SK-N-SH treated with all-trans-retinoic acid at 6 μM for 48 hours (cell line): ENCODE data around the gene DOCK1.
A peak's percentile ranks its signal among the peaks of the same experiment; 100 is the strongest.

Experiments used
- ATAC-seq: fragments of 200-7000 bp; cut with Tn5 transposase; 3 replicates; pipeline ENCODE4 v1.9.1; 2020; ENCODE audit warnings: mild to moderate bottlenecking, moderate library complexity
- BACH2 ChIP-seq: fragments of 250-450 bp; sonication (Bioruptor Pico); IDR thresholded peaks from 2 replicates; pipeline ENCODE4 v1.9.0; 2021; ENCODE audit warnings: mild to moderate bottlenecking, borderline replicate concordance
- CREB5 ChIP-seq: fragments of 250-450 bp; sonication (Bioruptor Pico); IDR thresholded peaks from 2 replicates; pipeline ENCODE4 v1.5.1; 2020; ENCODE audit warnings: low read depth, mild to moderate bottlenecking, moderate library complexity
- CSDC2 ChIP-seq: fragments of 250-450 bp; sonication (Bioruptor Pico); IDR thresholded peaks from 2 replicates; pipeline ENCODE4 v1.5.0; 2020; ENCODE audit warnings: mild to moderate bottlenecking, moderate library complexity
- GLIS3 ChIP-seq: fragments of 250-450 bp; sonication (Bioruptor Pico); IDR thresholded peaks from 2 replicates; pipeline ENCODE4 v1.5.0; 2020; ENCODE audit warnings: mild to moderate bottlenecking, moderate library complexity
- ISL1 ChIP-seq: fragments of 250-450 bp; sonication (Bioruptor Pico); IDR thresholded peaks from 2 replicates; pipeline ENCODE4 v2.1.2; 2022; ENCODE audit warnings: mild to moderate bottlenecking, moderate library complexity
- OSR1 ChIP-seq: fragments of 250-450 bp; sonication (Bioruptor Pico); IDR thresholded peaks from 2 replicates; pipeline ENCODE4 v1.8.0; 2022; ENCODE audit warnings: moderate library complexity, mild to moderate bottlenecking, inconsistent platforms
- SNAI2 ChIP-seq: fragments of 250-450 bp; sonication (Bioruptor Pico); IDR thresholded peaks from 2 replicates; pipeline ENCODE4 v1.5.0; 2020; ENCODE audit warnings: mild to moderate bottlenecking, moderate library complexity
- ZC3H10 ChIP-seq: fragments of 250-450 bp; sonication (Bioruptor Pico); IDR thresholded peaks from 2 replicates; pipeline ENCODE4 v1.5.1; 2021; ENCODE audit warnings: mild to moderate bottlenecking, moderate library complexity
- ZFP30 ChIP-seq: fragments of 450-650 bp; formaldehyde crosslinking; IDR thresholded peaks from 2 replicates; pipeline ENCODE4 v1.5.0; 2022; ENCODE audit warnings: mild to moderate bottlenecking, moderate library complexity
- ZNF565 ChIP-seq: fragments of 450-650 bp; formaldehyde crosslinking; conservative IDR thresholded peaks from 2 replicates; pipeline ENCODE4 v1.5.0; 2020; ENCODE audit warnings: low read depth, mild to moderate bottlenecking, moderate library complexity
- ZNF70 ChIP-seq: fragments of 450-650 bp; formaldehyde crosslinking; IDR thresholded peaks from 2 replicates; pipeline ENCODE4 v1.5.0; 2020; ENCODE audit warnings: mild to moderate bottlenecking, moderate library complexity
- TF ChIP-seq, protein P1 (sequence below): fragments of 250-450 bp; sonication (Bioruptor Pico); IDR thresholded peaks from 2 replicates; pipeline ENCODE4 v1.8.0; 2021; ENCODE audit warnings: low read depth, mild to moderate bottlenecking, moderate library complexity, borderline replicate concordance
- TF ChIP-seq, protein P2 (sequence below): fragments of 250-450 bp; sonication (Bioruptor Pico); IDR thresholded peaks from 2 replicates; pipeline ENCODE4 v1.5.0; 2020; ENCODE audit warnings: mild to moderate bottlenecking, moderate library complexity
- TF ChIP-seq, protein P3 (sequence below): fragments of 250-450 bp; sonication (Bioruptor Pico); IDR thresholded peaks from 2 replicates; pipeline ENCODE4 v1.5.1; 2021; ENCODE audit warnings: mild to moderate bottlenecking, moderate library complexity

The DOCK1 gene

DNA sequence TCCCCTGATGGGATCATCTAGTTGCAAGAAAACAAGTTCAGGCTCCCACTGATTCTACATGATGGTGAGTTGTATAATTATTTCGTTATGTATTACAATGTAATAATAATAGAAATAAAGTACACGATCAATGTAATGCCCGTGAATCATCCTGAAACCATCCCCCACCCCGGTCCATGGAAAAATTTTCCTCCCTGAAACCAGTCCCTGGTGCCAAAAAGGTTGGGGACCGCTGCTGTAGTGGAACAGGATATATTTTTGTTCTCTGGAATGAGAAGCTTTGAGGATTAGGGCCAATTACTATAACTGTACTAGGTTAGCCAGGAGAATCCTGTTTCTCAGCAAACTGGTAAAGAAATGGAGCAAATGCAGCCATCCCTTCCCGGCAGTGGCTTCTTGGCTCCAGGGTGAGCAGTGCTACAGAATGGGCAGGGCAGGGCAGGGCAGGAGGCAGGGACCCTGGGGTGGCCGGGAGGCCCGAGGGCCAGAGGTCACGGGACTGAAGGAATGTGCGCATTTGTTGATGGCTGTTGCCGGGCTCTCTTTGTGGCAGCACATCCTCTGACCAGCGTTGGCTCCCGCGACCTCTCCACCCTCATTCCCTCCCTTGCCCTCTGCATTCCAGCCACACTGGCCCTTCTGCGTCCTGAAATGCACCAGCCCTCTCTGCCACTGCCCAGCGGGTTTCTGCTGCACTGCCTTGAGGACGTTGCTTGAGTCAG lies 481.5 kb downstream of the DOCK1 start:
- TF ChIP-seq CSDC2 (CRISPR knock-in tag): no peak
- ATAC-seq: no peak

DNA sequence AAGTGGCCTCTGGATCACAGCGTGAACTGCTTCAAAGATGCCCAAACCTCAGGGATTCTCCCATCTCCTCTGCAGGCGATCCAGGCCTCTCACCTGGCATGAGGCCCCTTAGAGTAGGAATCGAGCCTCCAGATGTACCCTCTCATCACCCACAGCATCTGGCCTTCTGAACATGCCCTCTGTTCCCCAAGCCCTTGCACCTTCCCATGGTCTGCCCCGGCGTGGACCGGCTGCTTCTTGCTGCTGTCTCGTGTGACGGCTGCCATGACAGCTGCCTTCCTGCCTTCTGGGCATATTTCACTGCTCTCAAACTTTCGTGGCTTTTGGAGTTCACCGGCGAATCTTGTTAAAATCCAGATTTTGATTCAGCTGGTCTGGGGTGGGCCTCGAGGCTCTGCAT lies 486.6 kb downstream of the DOCK1 start:
- no peak for ATAC-seq
- TF ChIP-seq, protein P1, sequence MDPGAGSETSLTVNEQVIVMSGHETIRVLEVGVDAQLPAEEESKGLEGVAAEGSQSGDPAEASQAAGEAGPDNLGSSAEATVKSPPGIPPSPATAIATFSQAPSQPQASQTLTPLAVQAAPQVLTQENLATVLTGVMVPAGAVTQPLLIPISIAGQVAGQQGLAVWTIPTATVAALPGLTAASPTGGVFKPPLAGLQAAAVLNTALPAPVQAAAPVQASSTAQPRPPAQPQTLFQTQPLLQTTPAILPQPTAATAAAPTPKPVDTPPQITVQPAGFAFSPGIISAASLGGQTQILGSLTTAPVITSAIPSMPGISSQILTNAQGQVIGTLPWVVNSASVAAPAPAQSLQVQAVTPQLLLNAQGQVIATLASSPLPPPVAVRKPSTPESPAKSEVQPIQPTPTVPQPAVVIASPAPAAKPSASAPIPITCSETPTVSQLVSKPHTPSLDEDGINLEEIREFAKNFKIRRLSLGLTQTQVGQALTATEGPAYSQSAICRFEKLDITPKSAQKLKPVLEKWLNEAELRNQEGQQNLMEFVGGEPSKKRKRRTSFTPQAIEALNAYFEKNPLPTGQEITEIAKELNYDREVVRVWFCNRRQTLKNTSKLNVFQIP (CRISPR knock-in tag): no peak
- TF ChIP-seq, protein P2, sequence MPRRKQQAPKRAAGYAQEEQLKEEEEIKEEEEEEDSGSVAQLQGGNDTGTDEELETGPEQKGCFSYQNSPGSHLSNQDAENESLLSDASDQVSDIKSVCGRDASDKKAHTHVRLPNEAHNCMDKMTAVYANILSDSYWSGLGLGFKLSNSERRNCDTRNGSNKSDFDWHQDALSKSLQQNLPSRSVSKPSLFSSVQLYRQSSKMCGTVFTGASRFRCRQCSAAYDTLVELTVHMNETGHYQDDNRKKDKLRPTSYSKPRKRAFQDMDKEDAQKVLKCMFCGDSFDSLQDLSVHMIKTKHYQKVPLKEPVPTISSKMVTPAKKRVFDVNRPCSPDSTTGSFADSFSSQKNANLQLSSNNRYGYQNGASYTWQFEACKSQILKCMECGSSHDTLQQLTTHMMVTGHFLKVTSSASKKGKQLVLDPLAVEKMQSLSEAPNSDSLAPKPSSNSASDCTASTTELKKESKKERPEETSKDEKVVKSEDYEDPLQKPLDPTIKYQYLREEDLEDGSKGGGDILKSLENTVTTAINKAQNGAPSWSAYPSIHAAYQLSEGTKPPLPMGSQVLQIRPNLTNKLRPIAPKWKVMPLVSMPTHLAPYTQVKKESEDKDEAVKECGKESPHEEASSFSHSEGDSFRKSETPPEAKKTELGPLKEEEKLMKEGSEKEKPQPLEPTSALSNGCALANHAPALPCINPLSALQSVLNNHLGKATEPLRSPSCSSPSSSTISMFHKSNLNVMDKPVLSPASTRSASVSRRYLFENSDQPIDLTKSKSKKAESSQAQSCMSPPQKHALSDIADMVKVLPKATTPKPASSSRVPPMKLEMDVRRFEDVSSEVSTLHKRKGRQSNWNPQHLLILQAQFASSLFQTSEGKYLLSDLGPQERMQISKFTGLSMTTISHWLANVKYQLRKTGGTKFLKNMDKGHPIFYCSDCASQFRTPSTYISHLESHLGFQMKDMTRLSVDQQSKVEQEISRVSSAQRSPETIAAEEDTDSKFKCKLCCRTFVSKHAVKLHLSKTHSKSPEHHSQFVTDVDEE (CRISPR knock-in tag): no peak
- TF ChIP-seq, protein P3, sequence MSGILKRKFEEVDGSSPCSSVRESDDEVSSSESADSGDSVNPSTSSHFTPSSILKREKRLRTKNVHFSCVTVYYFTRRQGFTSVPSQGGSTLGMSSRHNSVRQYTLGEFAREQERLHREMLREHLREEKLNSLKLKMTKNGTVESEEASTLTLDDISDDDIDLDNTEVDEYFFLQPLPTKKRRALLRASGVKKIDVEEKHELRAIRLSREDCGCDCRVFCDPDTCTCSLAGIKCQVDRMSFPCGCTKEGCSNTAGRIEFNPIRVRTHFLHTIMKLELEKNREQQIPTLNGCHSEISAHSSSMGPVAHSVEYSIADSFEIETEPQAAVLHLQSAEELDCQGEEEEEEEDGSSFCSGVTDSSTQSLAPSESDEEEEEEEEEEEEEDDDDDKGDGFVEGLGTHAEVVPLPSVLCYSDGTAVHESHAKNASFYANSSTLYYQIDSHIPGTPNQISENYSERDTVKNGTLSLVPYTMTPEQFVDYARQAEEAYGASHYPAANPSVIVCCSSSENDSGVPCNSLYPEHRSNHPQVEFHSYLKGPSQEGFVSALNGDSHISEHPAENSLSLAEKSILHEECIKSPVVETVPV: no peak
- TF ChIP-seq OSR1: no peak
- TF ChIP-seq BACH2: no peak
- TF ChIP-seq CREB5 (CRISPR knock-in tag): no peak
- TF ChIP-seq SNAI2 (CRISPR knock-in tag): no peak
- TF ChIP-seq ZFP30 (CRISPR knock-in tag): no peak

DNA sequence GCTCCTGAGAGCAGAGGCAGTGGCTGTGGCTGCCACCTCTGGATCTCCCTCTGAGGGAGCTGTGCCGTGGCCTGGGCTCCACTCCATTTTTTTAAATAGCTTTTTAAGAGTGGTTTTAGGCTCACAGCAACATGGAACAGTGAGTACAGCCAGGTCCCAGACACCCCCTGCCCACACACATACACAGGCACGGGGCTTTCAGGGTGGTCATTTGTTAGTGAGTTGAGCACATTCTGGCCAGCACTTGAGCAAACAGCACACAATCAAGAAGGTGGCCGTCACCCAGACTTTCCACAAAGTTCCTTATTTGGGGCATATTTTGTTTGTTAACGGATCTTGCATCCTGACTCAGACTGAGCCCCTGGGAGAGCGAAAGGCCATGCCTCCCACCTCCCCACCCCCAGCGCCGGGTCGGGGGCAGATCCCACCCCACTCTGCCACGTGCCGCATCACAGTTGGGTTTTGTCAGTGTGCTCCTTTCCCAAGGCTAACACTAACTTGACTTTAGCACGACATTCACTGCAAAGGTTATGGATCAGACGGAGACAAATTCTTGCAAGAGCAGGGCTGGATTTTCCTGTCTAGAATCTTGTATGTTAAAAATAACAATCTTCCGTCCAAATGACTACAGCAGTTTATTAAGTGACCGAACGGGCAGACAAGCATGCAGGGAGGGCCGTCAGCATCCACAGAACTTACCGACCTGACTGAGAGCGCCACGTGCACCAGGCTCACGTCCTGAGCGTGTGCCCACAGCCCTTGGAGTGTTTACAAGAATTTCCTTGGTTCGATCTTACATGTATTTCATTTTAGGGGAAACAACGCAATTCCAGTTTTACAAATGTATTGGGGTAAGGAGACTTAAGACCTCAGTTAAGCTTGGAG lies 487.4 kb downstream of the DOCK1 start:
- TF ChIP-seq ZC3H10 (CRISPR knock-in tag): no peak
- TF ChIP-seq GLIS3 (CRISPR knock-in tag): no peak
- no peak for TF ChIP-seq BACH2
- TF ChIP-seq, all 23 proteins: peak for 0
- ATAC-seq: no peak

GRCh38 chr10:127398140-127398970 lies 493.1 kb downstream of the DOCK1 start:
- peak; percentile 95 for ATAC-seq
- no peak for TF ChIP-seq SNAI2 (CRISPR knock-in tag)
- 0 out of 2 replicates have a peak, but pooled peaks have one; percentile 5 for TF ChIP-seq ISL1

GRCh38 chr10:127398971-127399365 lies 493.7 kb downstream of the DOCK1 start:
- peak; percentile 39 for ATAC-seq
- TF ChIP-seq ZFP30 (CRISPR knock-in tag): no peak
- TF ChIP-seq ZNF565: no peak
- TF ChIP-seq, protein P3: no peak
- no peak for TF ChIP-seq ZNF70 (CRISPR knock-in tag)
- TF ChIP-seq, all 23 proteins: peak for 0
